ENCODE data around the gene CHCHD6.

The CHCHD6 gene

DNA sequence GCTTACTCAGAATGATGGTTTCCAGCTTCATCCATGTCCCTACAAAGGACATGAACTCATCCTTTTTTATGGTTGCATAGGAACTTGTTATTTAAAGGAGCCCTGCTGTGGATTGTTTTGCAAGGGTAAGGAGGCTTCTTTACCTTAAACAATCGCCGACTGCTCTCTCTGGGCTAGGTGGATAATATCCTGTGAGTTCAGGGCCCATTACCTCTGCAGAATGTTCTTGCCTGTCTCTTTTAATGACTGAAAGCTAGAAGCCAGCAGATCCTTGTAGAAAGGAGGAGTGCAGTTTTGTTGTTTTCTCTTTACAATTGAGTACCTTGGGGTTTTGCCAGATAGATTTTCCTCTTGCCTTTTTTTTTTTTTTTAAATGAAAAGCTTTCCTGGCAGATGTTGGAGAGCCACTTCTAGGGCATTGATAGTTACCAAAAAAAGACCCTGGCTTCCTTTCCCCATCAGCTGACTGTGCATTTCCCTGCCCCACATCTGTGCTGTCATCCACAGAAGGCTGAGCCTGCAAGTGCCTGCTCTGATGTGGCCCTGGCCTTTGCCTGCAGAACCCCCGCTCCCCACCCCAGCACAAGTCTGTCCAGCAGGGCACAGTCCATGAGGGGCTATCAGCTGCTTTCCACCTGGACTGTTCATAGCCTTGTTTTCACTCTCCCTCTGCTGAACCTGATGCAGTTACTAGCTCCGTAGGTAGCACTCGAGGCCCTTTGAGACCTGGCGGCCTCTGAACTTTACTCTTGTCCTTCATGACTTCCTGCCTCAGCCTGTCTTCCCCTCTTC, 113.1 kb downstream of the CHCHD6 start:
- no peak for DNase-seq (ENCODE audit: extremely low read depth in 1 of 2, low read depth in 1 of 2)

DNA sequence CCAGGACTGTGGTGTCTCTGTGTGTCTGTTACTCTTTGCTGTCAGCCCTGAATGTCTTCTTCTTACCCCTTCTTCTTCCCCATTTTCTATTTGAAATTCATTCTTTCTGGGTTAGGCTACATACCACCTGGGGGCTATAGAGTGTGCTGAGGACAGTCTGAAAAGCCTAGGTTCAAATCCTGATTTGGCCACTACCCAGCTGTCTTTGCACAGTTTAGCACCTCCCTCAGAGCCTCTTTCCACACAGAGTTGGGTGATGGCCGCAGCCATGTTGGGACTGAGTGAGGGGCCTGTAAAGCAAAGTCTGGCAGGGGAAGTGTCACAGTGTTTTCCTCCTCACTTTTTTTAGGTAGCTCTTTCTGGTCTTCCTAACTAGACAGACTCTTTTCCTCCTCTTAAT, 113.7 kb downstream of the CHCHD6 start:
- DNase-seq (ENCODE audit: extremely low read depth in 1 of 2, low read depth in 1 of 2) = no peak

DNA sequence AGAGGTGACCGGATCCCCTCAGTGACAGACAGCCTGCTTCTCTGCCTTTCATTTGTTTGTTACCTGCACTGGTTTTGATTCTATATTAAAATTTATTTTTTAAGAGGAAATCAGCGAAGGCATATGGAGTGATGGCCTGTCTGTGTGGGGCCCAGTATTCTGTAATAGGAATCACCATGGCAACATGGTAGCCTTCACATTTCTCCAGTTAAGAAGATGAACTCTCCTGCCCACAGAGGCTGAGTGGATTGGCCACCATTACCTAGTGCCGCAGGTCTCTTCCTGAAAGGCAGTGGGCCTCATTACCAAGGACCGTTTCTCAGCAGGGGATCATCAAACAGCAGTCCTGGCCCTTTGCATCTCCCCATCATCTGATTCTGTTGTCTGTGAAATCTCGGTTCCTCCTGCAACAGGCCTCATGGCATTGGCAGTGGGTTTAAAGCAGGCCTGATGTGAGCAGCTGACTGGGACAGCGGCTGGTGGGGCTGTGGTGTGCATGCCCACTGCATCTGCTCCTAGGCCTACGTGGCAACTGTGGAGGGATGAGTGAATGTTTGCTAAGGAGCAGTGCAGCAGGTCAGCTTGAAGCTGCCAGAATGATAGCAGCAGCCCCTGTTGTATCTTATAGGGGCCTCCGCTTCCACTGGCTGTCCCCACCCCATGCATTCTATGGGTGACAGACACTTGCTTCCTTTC, 114.5 kb downstream of the CHCHD6 start:
- no peak for DNase-seq (ENCODE audit: extremely low read depth in 1 of 2, low read depth in 1 of 2)

DNA sequence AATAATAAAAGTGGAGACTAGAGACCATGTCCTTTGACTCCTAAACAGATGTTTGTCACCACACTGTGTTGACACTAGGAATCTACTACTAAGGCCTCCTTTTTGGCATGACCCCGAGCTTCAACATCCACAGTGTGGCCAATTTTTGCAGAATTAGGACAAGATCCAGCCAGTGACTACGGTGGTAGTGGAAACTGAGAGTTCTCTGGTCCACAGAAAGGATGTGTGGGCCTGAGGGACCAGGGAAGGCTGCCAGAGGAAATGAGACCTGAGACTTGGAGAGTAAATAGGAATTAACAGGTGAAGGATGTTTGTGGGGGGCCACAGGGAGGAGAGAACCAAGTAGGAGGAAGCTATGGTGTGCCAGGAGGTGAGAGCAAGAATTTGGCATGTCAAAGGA, 122.7 kb downstream of the CHCHD6 start:
- DNase-seq (ENCODE audit: extremely low read depth in 1 of 2, low read depth in 1 of 2) = no peak

DNA sequence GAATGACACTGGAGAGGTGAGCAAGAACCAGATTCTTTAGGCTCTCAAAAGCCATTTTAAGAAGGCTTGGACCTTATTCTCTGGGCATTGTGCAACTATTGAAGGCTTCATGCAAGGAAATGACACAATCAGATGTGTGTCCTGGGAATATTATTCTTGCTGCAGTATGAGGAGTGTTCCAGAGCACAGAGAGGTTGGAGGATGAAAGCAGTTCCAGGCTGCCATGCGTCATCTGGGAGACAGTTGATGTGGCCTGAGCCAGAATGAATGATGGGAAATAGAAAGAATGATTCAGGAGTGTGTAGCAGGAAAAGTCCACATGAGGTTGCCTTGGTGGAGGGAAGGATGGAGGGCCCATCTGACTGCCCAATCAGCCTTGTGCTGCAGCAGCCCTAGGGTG, 123.1 kb downstream of the CHCHD6 start:
- no peak for DNase-seq (ENCODE audit: extremely low read depth in 1 of 2, low read depth in 1 of 2)

DNA sequence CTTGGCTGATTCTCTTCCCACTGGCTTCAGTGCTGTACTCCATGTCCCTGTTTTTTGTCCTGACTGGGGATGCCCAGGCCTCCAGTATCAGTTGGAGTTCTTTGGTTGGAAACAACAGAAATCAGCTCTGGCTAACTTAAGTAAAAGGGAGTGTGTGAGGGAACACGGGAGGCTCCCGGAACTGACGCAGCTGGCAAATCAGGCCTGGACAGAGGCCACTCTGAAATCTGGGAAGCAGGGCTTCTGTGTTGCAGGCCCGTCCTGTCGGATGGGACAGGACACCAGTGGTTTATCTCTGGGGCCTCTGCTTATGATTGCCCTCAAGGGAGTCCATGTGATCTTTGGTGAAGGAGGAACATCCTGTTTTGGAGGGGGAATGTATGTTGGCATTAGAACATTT, 124.3 kb downstream of the CHCHD6 start:
- no peak for DNase-seq (ENCODE audit: extremely low read depth in 1 of 2, low read depth in 1 of 2)

DNA sequence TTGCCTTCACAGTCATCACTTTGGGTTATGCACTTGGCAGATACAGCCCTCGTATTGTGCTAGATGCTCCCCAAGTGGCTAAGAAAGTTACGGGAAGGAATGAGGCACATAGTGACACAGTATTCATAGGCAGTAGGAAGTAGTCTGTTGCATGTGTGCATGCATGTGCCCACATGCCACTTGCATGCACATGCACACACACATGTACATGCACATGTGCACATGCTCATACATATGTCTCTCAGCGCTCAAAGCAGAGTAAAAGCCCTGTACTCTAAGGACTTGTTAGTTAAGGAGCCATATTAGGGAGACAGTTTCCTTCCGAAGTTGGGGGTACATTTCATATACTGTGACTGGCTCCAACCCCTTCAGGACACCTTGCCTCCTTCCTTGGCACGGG, 128.9 kb downstream of the CHCHD6 start:
- no peak for DNase-seq (ENCODE audit: extremely low read depth in 1 of 2, low read depth in 1 of 2)

DNA sequence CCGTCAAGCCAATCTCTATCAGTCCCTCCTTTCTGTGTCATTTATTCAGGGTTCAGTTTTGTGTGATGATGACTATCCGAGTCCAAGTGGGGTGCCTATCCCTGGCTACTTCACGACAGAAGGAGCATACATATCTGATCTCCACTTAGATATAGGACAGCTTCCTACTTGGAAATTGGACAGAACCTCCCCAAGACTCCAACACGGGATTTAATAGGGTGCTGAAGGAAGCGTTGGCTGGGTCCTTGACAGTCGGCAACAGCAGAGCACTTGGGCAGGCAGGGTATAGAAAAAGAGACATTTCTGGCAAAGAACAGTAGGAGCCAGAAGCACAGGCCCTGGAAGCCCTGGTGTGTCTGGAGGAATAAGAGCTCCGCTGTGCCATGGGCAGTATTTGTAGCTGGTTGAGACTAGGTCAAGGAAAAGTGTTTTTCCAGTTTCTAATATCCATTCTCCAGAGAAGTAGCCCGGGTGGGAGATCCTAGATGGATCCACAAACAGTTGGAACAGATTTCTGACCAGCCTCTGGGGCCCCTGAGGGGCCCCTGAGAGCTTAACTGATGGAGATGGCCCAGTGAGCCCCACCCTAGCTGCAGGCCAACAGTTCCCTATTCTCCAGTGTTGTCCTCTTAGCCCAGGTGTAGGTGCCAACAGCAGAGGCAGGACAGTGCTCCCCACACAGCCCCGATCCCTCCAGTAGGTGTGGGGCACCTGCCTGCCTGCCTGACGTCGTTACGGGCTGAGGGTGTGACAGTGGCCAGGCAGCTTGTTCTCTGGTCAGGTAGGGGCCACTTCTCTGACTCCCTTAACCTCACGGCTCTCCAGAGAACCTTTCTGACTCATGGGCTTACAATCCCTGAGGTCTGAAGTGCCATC, 130.8 kb downstream of the CHCHD6 start:
- DNase-seq (ENCODE audit: extremely low read depth in 1 of 2, low read depth in 1 of 2) = no peak

DNA sequence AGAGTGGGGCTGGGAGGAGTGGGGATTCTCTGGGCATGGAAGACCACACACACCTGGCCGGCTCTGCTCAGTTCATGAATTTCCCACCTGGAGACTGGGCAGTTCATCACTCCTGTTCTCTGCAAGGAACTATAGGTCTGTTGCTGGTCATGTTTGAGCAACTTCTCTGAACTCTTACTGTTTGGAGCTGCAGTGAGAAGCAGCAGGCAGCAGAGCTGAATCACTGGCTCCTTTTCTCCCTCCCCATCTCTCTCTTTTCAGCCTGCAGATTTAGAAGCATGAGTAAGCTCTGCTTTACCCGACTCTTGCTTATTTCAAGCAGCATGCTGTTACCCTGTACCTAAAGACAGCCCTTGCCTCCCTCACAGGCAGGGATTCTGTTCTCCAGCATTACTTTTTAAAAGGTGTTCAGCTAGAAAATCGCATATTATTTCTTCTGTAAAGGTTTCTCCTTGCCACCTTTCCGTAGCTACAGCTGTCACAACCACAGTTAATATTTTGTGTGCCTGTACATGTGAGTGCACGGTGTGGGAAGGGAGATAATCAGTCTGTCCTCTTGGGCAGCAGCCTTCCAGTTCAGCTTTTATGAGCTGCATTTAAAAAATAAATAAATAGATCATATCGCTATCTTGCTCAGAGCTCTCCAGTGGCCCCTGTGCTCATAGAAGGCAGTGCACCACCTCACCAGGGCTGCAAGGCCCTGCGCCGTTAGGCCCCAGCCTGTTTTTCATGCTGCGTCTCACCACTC, 131.6 kb downstream of the CHCHD6 start:
- DNase-seq (ENCODE audit: extremely low read depth in 1 of 2, low read depth in 1 of 2) = no peak

DNA sequence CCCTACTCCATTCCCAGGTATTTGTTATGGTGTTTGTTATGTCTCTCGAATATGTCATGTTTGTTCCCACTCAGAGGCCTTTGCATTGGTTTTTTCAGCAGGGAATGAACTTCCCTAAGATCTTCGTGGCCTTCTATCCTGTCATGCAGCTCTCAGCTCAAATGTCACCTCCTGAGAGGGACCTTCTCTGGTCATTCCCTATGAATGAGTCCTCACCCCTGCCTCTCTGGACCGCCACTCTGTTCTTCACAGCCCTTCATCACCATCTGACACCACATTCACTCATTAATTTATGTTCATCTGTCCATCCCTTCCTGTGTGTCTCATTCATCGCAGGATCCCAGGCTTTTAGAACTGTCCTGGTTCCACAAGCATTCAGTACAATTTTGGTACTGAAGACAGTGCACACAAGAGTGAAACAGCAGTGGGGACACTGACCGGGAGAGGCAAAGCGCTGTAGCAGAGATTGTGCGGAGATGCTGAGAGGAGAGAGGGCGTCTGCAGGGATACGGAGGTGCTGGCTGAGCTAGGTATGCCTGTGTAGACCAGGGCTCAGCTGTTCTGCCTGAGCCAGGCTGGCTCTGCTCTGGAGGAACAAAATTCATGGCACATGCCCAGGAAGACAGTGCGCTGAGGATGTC, 132.3 kb downstream of the CHCHD6 start:
- DNase-seq (ENCODE audit: extremely low read depth in 1 of 2, low read depth in 1 of 2) = no peak

DNA sequence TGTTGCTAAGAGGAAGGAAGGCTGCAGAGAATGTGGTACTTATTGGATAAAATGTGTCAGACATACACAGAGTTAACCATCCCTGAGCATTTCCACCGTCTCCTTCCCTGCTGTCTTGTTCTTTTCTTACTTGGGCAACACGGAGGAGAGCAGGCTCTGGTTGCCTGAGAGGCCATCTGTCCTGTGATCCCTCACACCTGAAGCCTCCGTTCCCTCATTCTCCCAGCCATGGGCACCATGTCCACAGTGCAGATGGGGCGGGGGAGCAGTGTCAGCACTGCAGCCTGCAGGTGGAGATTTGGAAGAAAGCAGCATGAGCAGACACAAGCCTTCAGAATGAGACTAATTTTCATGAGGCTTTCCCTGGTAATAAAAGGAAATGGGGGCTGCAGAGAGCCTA, 133.7 kb downstream of the CHCHD6 start:
- no peak for DNase-seq (ENCODE audit: extremely low read depth in 1 of 2, low read depth in 1 of 2)

DNA sequence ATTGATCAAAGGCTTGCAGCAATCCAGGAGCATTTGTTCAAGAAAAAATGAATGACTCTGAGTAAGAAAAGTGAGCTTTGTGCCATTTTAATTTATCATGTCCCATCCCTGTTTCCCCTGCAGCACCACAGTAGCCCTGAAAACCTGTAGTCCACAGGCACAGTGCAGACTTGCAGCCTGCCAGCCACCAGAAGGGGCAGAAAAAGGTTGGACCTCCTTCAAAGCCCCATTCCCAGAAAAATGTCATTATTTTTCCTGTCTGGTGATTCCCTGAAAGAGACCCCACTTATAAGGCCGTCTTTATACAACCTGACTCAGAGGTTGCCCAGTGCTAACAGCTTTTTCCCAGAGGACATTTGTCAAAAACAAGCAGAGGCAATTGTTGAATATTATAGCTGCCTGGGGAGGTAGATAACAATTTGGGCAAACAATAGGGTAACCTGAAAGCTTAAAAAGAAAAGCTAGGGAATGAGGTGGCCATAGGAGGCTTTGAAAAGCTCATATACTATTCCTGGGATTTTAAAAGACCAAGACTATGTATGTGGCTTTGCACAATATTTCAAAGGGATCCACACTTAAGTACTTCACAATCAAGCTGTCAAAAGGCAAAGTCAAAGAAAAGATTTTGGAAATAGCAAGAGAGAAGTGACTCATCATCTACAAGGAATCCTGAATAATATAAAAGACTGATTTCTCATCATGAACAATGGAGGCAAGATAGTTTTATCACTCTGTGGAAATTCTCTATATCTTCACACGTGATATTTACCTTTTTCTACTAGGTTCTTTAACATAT, 142.1 kb downstream of the CHCHD6 start:
- DNase-seq (ENCODE audit: extremely low read depth in 1 of 2, low read depth in 1 of 2) = no peak

DNA sequence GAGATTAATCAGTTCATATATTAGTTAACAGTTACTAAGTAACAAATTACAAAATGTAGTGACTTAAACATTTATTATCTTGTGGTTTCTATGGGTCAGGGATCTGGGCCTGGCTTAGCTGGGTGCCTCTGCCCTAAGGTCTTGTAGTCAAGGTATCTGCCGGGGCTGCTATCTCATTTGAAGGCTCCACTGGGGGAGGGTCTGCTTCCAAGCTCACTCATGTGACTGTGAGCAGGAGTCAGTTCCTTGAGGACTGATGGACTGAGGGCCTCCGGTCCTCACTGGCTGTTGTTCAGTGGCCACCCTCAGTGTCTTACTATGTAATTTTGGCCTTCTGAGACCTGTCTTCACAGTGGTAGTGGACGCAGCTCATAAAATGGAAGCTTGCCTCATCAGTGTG, 143.0 kb downstream of the CHCHD6 start:
- DNase-seq (ENCODE audit: extremely low read depth in 1 of 2, low read depth in 1 of 2) = no peak

DNA sequence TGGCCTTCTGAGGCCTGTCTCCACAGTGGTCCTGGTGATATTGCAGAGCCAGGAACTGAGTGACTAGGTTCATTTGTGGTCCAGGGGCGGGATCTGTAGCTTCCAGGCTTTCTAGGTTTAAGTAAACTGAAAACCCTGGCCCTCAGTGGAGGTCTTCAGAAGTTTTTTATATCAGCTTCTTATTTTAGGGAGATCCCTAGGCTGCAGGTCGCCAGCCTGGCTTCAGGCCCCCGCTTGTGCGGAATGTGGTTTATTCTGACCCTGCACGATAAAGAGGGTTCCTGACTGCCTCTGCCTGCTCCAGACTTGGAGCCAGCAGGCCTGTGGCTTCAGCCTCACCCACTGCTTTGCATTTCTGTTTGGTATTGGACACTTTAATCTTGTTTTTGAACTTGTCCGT, 145.0 kb downstream of the CHCHD6 start:
- DNase-seq (ENCODE audit: extremely low read depth in 1 of 2, low read depth in 1 of 2) = no peak

DNA sequence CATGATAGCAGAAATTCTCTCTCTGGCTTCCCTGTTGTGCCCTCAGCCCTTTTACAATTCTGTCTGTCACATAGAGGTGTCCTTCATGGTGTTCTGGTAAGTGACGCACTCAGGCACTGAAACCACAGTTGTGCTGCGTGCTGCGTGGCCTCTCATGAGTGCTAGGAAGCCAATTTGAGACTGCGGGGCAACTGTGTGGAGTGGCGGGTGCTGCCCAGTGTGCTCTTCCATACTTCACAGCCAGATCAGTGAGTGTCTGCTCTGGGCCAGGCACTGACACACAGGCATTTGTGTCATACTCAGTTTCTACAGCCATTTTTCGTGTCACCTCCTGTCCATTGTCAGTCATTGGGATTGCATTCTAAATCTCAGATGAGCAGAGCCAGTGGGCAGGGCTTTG, 145.7 kb downstream of the CHCHD6 start:
- DNase-seq (ENCODE audit: extremely low read depth in 1 of 2, low read depth in 1 of 2) = no peak

DNA sequence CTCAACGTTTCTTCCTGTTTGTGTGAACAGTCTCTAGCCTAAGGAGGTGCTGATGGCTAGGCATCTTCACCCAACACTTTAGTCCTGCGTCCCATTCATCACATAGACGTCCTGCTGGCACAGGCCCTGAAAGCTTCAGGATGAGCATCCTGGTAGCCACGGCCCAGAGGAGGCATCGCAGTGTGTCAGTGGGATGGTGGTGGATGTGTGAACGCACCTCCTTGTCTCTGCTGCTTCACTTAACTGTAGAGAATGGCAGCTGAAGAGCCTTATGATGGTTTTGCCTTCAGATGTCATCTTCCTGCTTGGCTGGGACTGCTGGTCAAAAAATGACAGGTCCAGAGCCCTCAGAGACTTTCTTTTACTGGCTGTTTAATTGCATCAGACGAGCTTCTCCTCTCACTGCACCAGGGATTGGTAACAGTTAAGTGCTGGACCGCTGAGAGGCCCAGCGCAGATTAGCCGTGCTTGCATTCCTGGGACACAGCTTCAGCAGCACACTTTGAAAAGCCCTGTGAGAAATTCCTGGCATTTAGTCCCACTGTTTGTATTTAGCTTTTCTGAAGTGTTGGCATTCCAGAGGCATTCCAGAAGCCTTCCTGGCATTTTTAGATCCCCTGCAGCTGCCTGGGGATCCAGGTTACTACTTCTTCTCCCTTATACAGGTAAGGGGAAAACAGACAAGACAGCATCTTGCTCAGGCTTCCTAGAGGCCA, 146.5 kb downstream of the CHCHD6 start:
- no peak for DNase-seq (ENCODE audit: extremely low read depth in 1 of 2, low read depth in 1 of 2)

DNA sequence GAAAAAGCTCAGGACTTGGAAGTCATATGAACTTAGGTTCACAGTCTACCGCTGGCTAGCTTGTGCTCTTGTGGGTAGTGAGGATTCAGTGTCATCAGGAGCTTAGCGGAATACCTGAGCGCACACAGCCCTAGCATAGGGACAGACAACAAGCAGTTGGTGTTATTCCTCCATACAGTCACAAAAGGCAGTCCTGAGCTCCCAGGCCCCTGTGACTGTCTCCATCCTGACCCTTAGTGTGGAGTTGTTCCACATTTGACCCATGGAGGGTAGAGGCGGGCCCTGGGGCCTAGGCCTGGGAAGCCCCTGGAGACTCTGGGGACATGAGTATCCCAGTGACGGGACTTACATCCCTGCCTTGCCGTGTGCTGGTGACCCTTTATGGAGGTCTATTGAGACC, 147.3 kb downstream of the CHCHD6 start:
- no peak for DNase-seq (ENCODE audit: extremely low read depth in 1 of 2, low read depth in 1 of 2)

DNA sequence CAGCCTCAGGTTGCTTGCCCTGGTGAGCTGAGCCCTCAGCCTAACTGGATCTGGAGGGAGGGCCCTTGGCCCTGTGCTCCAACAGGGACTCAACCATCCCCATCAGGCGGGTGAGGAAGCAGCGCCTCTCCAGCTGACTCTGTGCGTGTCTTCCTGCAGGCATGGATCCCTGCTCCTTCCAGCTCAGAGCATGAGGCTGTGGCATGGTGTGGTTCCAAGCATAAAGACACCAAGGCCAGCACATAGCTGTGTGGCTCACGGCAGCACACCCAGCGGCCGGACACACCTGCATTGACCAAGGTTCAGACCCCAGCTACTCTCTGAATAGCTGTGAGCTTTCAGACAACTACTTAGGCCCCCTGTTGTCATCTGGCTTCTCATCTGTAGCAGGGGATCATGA, 147.9 kb downstream of the CHCHD6 start:
- DNase-seq (ENCODE audit: extremely low read depth in 1 of 2, low read depth in 1 of 2) = no peak

DNA sequence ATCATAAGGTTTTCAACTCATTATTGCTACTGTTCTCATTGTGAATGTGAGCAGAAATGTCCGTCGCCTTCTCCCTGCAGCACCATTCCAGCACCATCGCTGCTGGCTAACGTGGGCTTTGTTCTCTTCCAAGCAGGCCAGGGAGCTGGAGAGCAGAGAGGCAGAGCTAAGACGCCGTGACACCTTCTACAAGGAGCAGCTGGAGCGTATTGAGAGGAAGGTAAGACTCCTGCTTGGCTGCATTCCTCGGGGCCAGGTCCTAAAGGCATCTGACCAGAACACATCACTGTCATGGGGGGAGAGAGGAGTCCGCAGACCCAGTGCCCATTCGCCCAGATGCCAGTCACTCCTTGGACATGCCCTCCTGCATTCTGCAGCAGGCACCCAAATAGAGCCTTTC, 148.5 kb downstream of the CHCHD6 start:
- DNase-seq (ENCODE audit: extremely low read depth in 1 of 2, low read depth in 1 of 2) = no peak

Data from stimulated activated CD8-positive, alpha-beta memory T cell treated with anti-CD3 and anti-CD28 coated beads, Interleukin-7, amount 100 ng/mL, for 48 hours (primary cell).